Calu3 (cell line): ENCODE data around the gene LSM12. TPM values are rescaled to one million over a fixed set of nuclear protein-coding genes. Genes with fewer than 3 reads are reported as not detected.

Experiments
- BruUV-seq: library from RNA; stranded (reverse); fragments of 400-500 nt; replicated peaks from 2 replicates; lab custom pipeline; 2021; lab: Mats Ljungman, UMichigan
- CTCF ChIA-PET: fragments of 300-600 bp; sonication (Branson Sonifier 250); formaldehyde crosslinking; loops from one replicate; lab custom pipeline; 2022; ENCODE audit warnings: antibody characterized with exemption; lab: Charles Lee
- DNase-seq: peaks from one replicate; pipeline ENCODE4 v3.0.0; 2022
- H3K27ac Mint-ChIP-seq: one replicate; pipeline ENCODE4 v1.8.0; 2022; ENCODE audit warnings: mixed read lengths; ENCODE audit not compliant: unreplicated experiment
- H3K27me3 Mint-ChIP-seq: one replicate; pipeline ENCODE4 v1.8.0; 2022; ENCODE audit warnings: mixed read lengths; ENCODE audit not compliant: unreplicated experiment
- H3K36me3 Mint-ChIP-seq: one replicate; pipeline ENCODE4 v1.8.0; 2022; ENCODE audit warnings: mild to moderate bottlenecking, moderate library complexity, mixed read lengths; ENCODE audit not compliant: insufficient read depth, unreplicated experiment
- H3K4me1 Mint-ChIP-seq: one replicate; pipeline ENCODE4 v1.8.0; 2022; ENCODE audit warnings: mild to moderate bottlenecking, low read depth, mixed read lengths; ENCODE audit not compliant: unreplicated experiment
- H3K4me3 Mint-ChIP-seq: one replicate; pipeline ENCODE4 v1.8.0; 2022; ENCODE audit warnings: mild to moderate bottlenecking, low read depth, moderate library complexity, mixed read lengths; ENCODE audit not compliant: unreplicated experiment
- H3K9me3 Mint-ChIP-seq: one replicate; pipeline ENCODE4 v1.8.0; 2022; ENCODE audit warnings: low read depth, mixed read lengths; ENCODE audit not compliant: unreplicated experiment
- CTCF ChIP-seq: fragments of 200-600 bp; IDR thresholded peaks from one replicate; pipeline ENCODE4 v1.8.0; 2022; ENCODE audit warnings: antibody characterized with exemption; ENCODE audit not compliant: unreplicated experiment
- intact Hi-C: fragments of 100-400 bp; cut with micrococcal nuclease; formaldehyde crosslinking; loops from one replicate; pipeline ENCODE4 v1.10.0; 2022; ENCODE audit not compliant: unreplicated experiment
- total RNA-seq: library from RNA; stranded (reverse); gene quantifications from 2 replicates; pipeline ENCODE4 v1.2.3, GENCODE V29; 2022

Gene LSM12
- total RNA-seq, 1 experiment from 2014 or later = 79.5 TPM

GRCh38 chr17:44110011-44110686, 43.7 kb upstream of the LSM12 start:
- H3K27ac Mint-ChIP-seq = no peak overlapping the region
- no peaks in the 10 kb centered on the region for H3K27me3 Mint-ChIP-seq
- H3K4me1 Mint-ChIP-seq = no peaks in the 10 kb centered on the region
- no TSS peak for BruUV-seq
- peaks cover 10% of the 10 kb centered on the region for H3K36me3 Mint-ChIP-seq
- no peak for TF ChIP-seq CTCF
- H3K9me3 Mint-ChIP-seq = no peaks in the 10 kb centered on the region
- no peak for DNase-seq
- CTCF ChIA-PET = interaction anchor here (0.7 to 0.9 kb wide), 2 partner anchors 28 to 222 kb away, joined by 3 to 7 read pairs; no protein-coding TSS in a partner anchor
- no peak overlapping the region for H3K4me3 Mint-ChIP-seq
- intact Hi-C loops = no loop called here

GRCh38 chr17:44109312-44109630, 42.8 kb upstream of the LSM12 start:
- BruUV-seq = no TSS peak
- no peaks in the 10 kb centered on the region for H3K4me1 Mint-ChIP-seq
- no peaks in the 10 kb centered on the region for H3K9me3 Mint-ChIP-seq
- intact Hi-C loops = no loop called here
- H3K4me3 Mint-ChIP-seq = no peak overlapping the region
- DNase-seq = no peak
- H3K27ac Mint-ChIP-seq = no peak overlapping the region
- no peak for TF ChIP-seq CTCF
- CTCF ChIA-PET = no interaction called here
- peaks cover 10% of the 10 kb centered on the region for H3K36me3 Mint-ChIP-seq
- H3K27me3 Mint-ChIP-seq = no peaks in the 10 kb centered on the region

GRCh38 chr17:44108440-44109311, 42.2 kb upstream of the LSM12 start:
- no peaks in the 10 kb centered on the region for H3K27me3 Mint-ChIP-seq
- no TSS peak for BruUV-seq

GRCh38 chr17:44106801-44107200, 40.3 kb upstream of the LSM12 start:
- TF ChIP-seq CTCF = no peak
- Mint-ChIP-seq H3K9me3 (no peaks in the 10 kb centered on the region), H3K27me3 (no peaks in the 10 kb centered on the region), H3K4me1 (peaks cover 9% of the 10 kb centered on the region), H3K27ac (no peak overlapping the region), H3K4me3 (no peak overlapping the region), H3K36me3 (peaks cover 9% of the 10 kb centered on the region)
- no peak for DNase-seq
- BruUV-seq = no TSS peak
- CTCF ChIA-PET = interaction anchor here (0.6 to 0.9 kb wide), 4 partner anchors 9 to 328 kb away, joined by 3 to 6 read pairs (median 4); partner anchors contain the start of gene DUSP3
- intact Hi-C loops = no loop called here

More at GRCh38 chr17:44108440-44109311, 42.2 kb upstream of the LSM12 start:
- CTCF ChIA-PET = no interaction called here
- intact Hi-C loops = no loop called here
- H3K4me1 Mint-ChIP-seq = no peaks in the 10 kb centered on the region
- TF ChIP-seq CTCF = no peak
- H3K4me3 Mint-ChIP-seq = no peak overlapping the region
- no peaks in the 10 kb centered on the region for H3K9me3 Mint-ChIP-seq
- peaks cover 10% of the 10 kb centered on the region for H3K36me3 Mint-ChIP-seq
- DNase-seq = no peak
- H3K27ac Mint-ChIP-seq = no peak overlapping the region
